MCF 10A (cell line): ENCODE data around the gene SPINK5. TPM values are rescaled to one million over a fixed set of nuclear protein-coding genes. Genes with fewer than 3 reads are reported as not detected.

ENCODE experiments used
- BruUV-seq: library from RNA; stranded (reverse); fragments of 400-500 nt; replicated peaks from 2 replicates; lab custom pipeline; 2021; lab: Mats Ljungman, UMichigan
- CTCF ChIA-PET: fragments of 300-600 bp; sonication (Branson Sonifier 250); formaldehyde crosslinking; extraction: SDS; loops from one replicate; lab custom pipeline; 2021; ENCODE audit warnings: antibody characterized with exemption, inconsistent platforms; lab: Yijun Ruan, JAX
- POLR2A ChIA-PET: fragments of 300-600, 350-650 bp; sonication (Branson Sonifier 250); formaldehyde crosslinking; extraction: SDS; loops from one replicate; lab custom pipeline; 2020; ENCODE audit warnings: antibody characterized with exemption, inconsistent platforms; lab: Yijun Ruan, JAX
- DNase-seq: peaks from one replicate; pipeline ENCODE4 v3.0.0-alpha.2; 2018; ENCODE audit not compliant: unreplicated experiment
- H3K27ac Mint-ChIP-seq: one replicate; pipeline ENCODE4 v1.8.0; 2022; ENCODE audit warnings: mild to moderate bottlenecking, low read depth, mixed read lengths; ENCODE audit not compliant: unreplicated experiment
- H3K27me3 Mint-ChIP-seq: one replicate; pipeline ENCODE4 v1.8.0; 2022; ENCODE audit warnings: mixed read lengths; ENCODE audit not compliant: insufficient read depth, unreplicated experiment
- H3K36me3 Mint-ChIP-seq: one replicate; pipeline ENCODE4 v1.8.0; 2022; ENCODE audit warnings: mild to moderate bottlenecking, moderate library complexity, mixed read lengths; ENCODE audit not compliant: insufficient read depth, unreplicated experiment
- H3K4me1 Mint-ChIP-seq: one replicate; pipeline ENCODE4 v1.8.0; 2022; ENCODE audit warnings: mixed read lengths; ENCODE audit not compliant: insufficient read depth, unreplicated experiment
- H3K4me3 Mint-ChIP-seq: one replicate; pipeline ENCODE4 v1.8.0; 2022; ENCODE audit warnings: mild to moderate bottlenecking, moderate library complexity, mixed read lengths; ENCODE audit not compliant: unreplicated experiment
- H3K9me3 Mint-ChIP-seq: one replicate; pipeline ENCODE4 v1.8.0; 2022; ENCODE audit warnings: mixed read lengths; ENCODE audit not compliant: unreplicated experiment
- intact Hi-C: fragments of 100-400 bp; cut with micrococcal nuclease; formaldehyde crosslinking; loops from 2 replicates; pipeline ENCODE4 v1.14.1; 2022
- total RNA-seq: library from RNA; stranded (reverse); gene quantifications from 2 replicates; pipeline ENCODE4 v1.2.3, GENCODE V29; 2022
- TF ChIP-seq, protein P1 (sequence below): fragments of 200-600 bp; IDR thresholded peaks from one replicate; pipeline ENCODE4 v1.8.0; 2022; ENCODE audit warnings: antibody characterized with exemption, mild to moderate bottlenecking; ENCODE audit not compliant: unreplicated experiment

Gene SPINK5
- total RNA-seq, 1 experiment from 2014 or later = 3.1 TPM

DNA sequence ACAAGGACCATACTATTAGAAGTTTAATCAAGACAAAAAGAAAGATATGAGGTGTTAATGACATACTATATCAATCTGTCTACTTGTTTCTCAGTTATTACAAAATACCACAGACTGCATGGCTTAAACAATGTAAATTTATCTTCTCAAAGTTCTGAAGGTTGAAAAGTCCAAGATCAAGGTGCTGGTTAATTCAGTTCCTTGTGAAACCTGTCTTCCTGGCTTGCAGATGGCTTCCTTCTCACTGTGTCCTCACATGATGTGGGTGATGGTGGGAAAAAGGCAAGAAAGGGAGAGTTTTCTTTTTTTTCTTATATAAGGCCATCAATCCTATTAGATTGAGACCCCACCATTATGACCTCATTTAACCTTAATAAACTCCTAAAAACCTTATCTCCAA is 89.0 kb downstream of the SPINK5 start:
- CTCF ChIA-PET = no interaction called here
- no TSS peak for BruUV-seq
- POLR2A ChIA-PET = no interaction called here
- intact Hi-C loops = no loop called here
- TF ChIP-seq, protein P1, sequence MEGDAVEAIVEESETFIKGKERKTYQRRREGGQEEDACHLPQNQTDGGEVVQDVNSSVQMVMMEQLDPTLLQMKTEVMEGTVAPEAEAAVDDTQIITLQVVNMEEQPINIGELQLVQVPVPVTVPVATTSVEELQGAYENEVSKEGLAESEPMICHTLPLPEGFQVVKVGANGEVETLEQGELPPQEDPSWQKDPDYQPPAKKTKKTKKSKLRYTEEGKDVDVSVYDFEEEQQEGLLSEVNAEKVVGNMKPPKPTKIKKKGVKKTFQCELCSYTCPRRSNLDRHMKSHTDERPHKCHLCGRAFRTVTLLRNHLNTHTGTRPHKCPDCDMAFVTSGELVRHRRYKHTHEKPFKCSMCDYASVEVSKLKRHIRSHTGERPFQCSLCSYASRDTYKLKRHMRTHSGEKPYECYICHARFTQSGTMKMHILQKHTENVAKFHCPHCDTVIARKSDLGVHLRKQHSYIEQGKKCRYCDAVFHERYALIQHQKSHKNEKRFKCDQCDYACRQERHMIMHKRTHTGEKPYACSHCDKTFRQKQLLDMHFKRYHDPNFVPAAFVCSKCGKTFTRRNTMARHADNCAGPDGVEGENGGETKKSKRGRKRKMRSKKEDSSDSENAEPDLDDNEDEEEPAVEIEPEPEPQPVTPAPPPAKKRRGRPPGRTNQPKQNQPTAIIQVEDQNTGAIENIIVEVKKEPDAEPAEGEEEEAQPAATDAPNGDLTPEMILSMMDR = no peak
- H3K4me1 Mint-ChIP-seq = peaks cover 5% of the 10 kb centered on the region
- no peaks in the 10 kb centered on the region for H3K9me3 Mint-ChIP-seq
- no peak overlapping the region for H3K4me3 Mint-ChIP-seq
- DNase-seq = no peak
- no peak overlapping the region for H3K27ac Mint-ChIP-seq
- H3K36me3 Mint-ChIP-seq = no peaks in the 10 kb centered on the region
- no peaks in the 10 kb centered on the region for H3K27me3 Mint-ChIP-seq

DNA sequence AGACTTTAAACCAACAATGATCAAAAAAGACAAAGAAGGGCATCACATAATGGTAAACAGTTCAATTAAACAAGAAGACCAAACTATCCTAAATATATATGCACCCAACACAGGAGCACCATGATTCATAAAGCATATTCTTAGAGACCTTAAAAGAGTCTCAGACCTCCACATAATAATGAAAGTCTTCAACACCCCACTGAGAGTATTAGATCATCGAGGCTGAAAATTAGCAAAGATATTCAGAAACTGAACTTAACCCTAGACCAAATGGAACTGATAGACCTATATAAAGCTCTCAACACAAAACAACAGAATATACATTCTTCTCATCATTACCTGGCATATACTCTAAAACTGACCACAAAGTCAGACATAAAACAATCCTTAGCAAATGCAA is 92.8 kb downstream of the SPINK5 start:
- no peaks in the 10 kb centered on the region for H3K27me3 Mint-ChIP-seq
- no peaks in the 10 kb centered on the region for H3K36me3 Mint-ChIP-seq
- intact Hi-C loops = no loop called here
- H3K27ac Mint-ChIP-seq = no peak overlapping the region
- BruUV-seq = no TSS peak
- no peak for DNase-seq
- TF ChIP-seq, protein P1 = no peak
- H3K4me1 Mint-ChIP-seq = peaks cover 5% of the 10 kb centered on the region
- no peaks in the 10 kb centered on the region for H3K9me3 Mint-ChIP-seq
- no peak overlapping the region for H3K4me3 Mint-ChIP-seq
- ChIA-PET CTCF (interaction anchor here (0.7 to 1.1 kb wide), 3 partner anchors 20 to 336 kb away, joined by 4 to 5 read pairs (median 4); no protein-coding TSS in a partner anchor), POLR2A (interaction anchor here (1.0 kb wide), 1 partner anchor 195 kb away, joined by 3 read pairs; no protein-coding TSS in a partner anchor)

DNA sequence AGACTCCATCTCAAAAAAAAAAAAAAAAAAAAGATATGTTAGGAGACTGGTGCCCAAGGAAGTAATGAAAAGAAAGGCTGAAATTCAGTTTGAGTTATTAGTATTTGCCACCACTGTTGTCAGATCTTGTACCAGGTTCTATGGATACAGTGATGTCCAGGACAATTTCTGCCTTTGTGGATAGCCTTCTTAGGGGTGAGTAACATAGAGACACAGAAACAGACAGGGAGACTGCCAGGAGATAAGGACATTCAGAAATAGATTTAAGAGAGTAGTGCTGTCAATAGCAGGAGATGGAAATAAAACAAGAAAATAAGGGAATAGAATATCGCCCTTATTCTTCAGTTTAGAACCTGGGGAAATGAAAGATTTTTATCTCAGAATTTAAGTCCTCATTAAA is 98.3 kb downstream of the SPINK5 start:
- intact Hi-C loops = no loop called here
- ChIA-PET CTCF (interaction anchor here (0.5 to 3.5 kb wide), 2 partner anchors 35 to 213 kb away, joined by 3 to 10 read pairs; no protein-coding TSS in a partner anchor), POLR2A (no interaction called here)
- no peaks in the 10 kb centered on the region for H3K9me3 Mint-ChIP-seq
- H3K4me3 Mint-ChIP-seq = no peak overlapping the region
- BruUV-seq = no TSS peak
- H3K36me3 Mint-ChIP-seq = no peaks in the 10 kb centered on the region
- TF ChIP-seq, protein P1 = no peak
- no peak overlapping the region for H3K27ac Mint-ChIP-seq
- no peak for DNase-seq
- no peaks in the 10 kb centered on the region for H3K27me3 Mint-ChIP-seq
- H3K4me1 Mint-ChIP-seq = no peaks in the 10 kb centered on the region

DNA sequence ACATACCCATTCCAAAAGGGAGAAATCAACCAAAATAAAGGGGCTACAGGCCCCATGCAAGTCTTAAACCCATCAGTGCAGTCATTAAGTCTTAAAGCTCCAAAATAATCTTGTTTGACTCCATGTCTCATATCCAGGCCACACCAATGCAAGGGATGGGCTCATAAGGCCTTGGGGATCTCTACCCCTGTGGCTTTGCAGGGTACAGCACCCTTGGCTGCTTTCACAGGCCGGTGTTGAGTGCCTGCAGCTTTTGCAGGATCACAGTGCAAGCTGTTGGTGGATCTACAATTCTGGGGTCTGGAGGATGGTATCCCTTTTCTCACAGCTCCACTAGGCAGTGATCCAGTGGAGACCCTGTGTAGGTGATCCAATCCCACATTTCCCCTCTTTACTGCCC is 99.6 kb downstream of the SPINK5 start:
- no TSS peak for BruUV-seq
- no peak for DNase-seq
- no peaks in the 10 kb centered on the region for H3K9me3 Mint-ChIP-seq
- H3K4me3 Mint-ChIP-seq = no peak overlapping the region
- ChIA-PET CTCF (interaction anchor here (0.7 to 3.5 kb wide), 3 partner anchors 211 to 603 kb away, joined by 3 to 10 read pairs (median 5); no protein-coding TSS in a partner anchor), POLR2A (no interaction called here)
- H3K27ac Mint-ChIP-seq = no peak overlapping the region
- H3K4me1 Mint-ChIP-seq = no peaks in the 10 kb centered on the region
- H3K36me3 Mint-ChIP-seq = no peaks in the 10 kb centered on the region
- TF ChIP-seq, protein P1 = no peak
- H3K27me3 Mint-ChIP-seq = no peaks in the 10 kb centered on the region
- intact Hi-C loops = no loop called here
